GM23338 (cell line): Measurements from ENCODE around the gene TRIB2. TPM values are rescaled to one million over a fixed set of nuclear protein-coding genes. Genes with fewer than 3 reads are reported as not detected.

ENCODE experiments used
- ATAC-seq: fragments of 200-7000 bp; cut with Tn5 transposase; 3 replicates; pipeline ENCODE4 v1.9.1; 2020
- DNase-seq: peaks from one replicate; pipeline ENCODE4 v3.0.0-alpha.2; 2015; ENCODE audit warnings: low spot score
- H2AFZ ChIP-seq: fragments of 200-600 bp; sonication (generic); 2 replicates; pipeline ENCODE4 v1.8.0; 2016; ENCODE audit warnings: antibody characterized with exemption, mild to moderate bottlenecking, moderate library complexity
- H3F3A ChIP-seq: fragments of 200-600 bp; sonication (generic); replicated peaks from 2 replicates; pipeline ENCODE4 v1.8.0; 2017; ENCODE audit warnings: antibody characterized with exemption, mixed run types, low read depth
- H3K27ac ChIP-seq: fragments of 200-600 bp; sonication (generic); 2 replicates; pipeline ENCODE4 v1.6.1; 2016; ENCODE audit warnings: low read depth
- H3K27me3 ChIP-seq: fragments of 200-600 bp; sonication (generic); 2 replicates; pipeline ENCODE4 v1.8.0; 2016; ENCODE audit warnings: mild to moderate bottlenecking, mixed run types, moderate library complexity; ENCODE audit not compliant: insufficient read depth
- H3K36me3 ChIP-seq: fragments of 200-600 bp; sonication (generic); 2 replicates; pipeline ENCODE4 v1.8.0; 2016; ENCODE audit warnings: mild to moderate bottlenecking; ENCODE audit not compliant: insufficient read depth
- H3K4me1 ChIP-seq: fragments of 200-600 bp; sonication (generic); 2 replicates; pipeline ENCODE4 v1.8.0; 2016; ENCODE audit warnings: mild to moderate bottlenecking, moderate library complexity; ENCODE audit not compliant: insufficient read depth
- H3K4me2 ChIP-seq: fragments of 200-600 bp; sonication (generic); 2 replicates; pipeline ENCODE4 v1.7.1; 2017; ENCODE audit warnings: mixed run types
- H3K4me3 ChIP-seq: fragments of 200-600 bp; sonication (generic); 2 replicates; pipeline ENCODE4 v1.6.1; 2016; ENCODE audit warnings: mixed run types
- H3K79me2 ChIP-seq: fragments of 200-600 bp; sonication (generic); replicated peaks from 2 replicates; pipeline ENCODE4 v1.8.0; 2017; ENCODE audit warnings: mild to moderate bottlenecking; ENCODE audit not compliant: insufficient read depth
- H3K9me2 ChIP-seq: fragments of 200-600 bp; sonication (generic); 2 replicates; pipeline ENCODE4 v1.8.0; 2017; ENCODE audit not compliant: insufficient read depth
- H4K20me1 ChIP-seq: fragments of 200-600 bp; sonication (generic); replicated peaks from 2 replicates; pipeline ENCODE4 v1.8.0; 2017; ENCODE audit warnings: mild to moderate bottlenecking; ENCODE audit not compliant: insufficient read depth
- H3K27ac Mint-ChIP-seq: 2 replicates; pipeline ENCODE4 v1.8.0; 2020; ENCODE audit warnings: inconsistent platforms, mild to moderate bottlenecking, moderate library complexity, mixed read lengths
- H3K27me3 Mint-ChIP-seq: 3 replicates; pipeline ENCODE4 v1.8.0; 2022; ENCODE audit warnings: low read depth, mild to moderate bottlenecking, moderate library complexity, mixed read lengths, inconsistent platforms; ENCODE audit not compliant: insufficient read depth, poor library complexity
- H3K36me3 Mint-ChIP-seq: 3 replicates; pipeline ENCODE4 v1.8.0; 2021; ENCODE audit warnings: low read depth, mild to moderate bottlenecking, inconsistent platforms, moderate library complexity, mixed read lengths
- H3K4me1 Mint-ChIP-seq: 3 replicates; pipeline ENCODE4 v1.8.0; 2020; ENCODE audit warnings: mild to moderate bottlenecking, inconsistent platforms, mixed read lengths
- H3K4me3 Mint-ChIP-seq: 3 replicates; pipeline ENCODE4 v1.8.0; 2021; ENCODE audit warnings: moderate library complexity, mild to moderate bottlenecking, inconsistent platforms, mixed read lengths
- H3K9me3 Mint-ChIP-seq: 3 replicates; pipeline ENCODE4 v1.8.0; 2020; ENCODE audit warnings: moderate library complexity, mild to moderate bottlenecking, inconsistent platforms, mixed read lengths
- CTCF ChIP-seq, 2 experiments: fragments of 200-600 bp in 1 of 2; sonication (generic) in 1 of 2; conservative IDR thresholded peaks; 2 replicates each; pipeline versions ENCODE4 v1.5.1 to v1.6.1; 2016 to 2017; ENCODE audit warnings: antibody characterized with exemption in 2 of 2, low read depth in 2 of 2, mild to moderate bottlenecking in 2 of 2, moderate library complexity in 1 of 2
- EZH2 ChIP-seq: fragments of 200-600 bp; sonication (generic); IDR thresholded peaks from one replicate; pipeline ENCODE4 v1.8.0; 2017; ENCODE audit warnings: antibody characterized with exemption, mild to moderate bottlenecking, low read depth; ENCODE audit not compliant: unreplicated experiment
- EZH2phosphoT487 ChIP-seq: fragments of 200-600 bp; sonication (generic); IDR thresholded peaks from one replicate; pipeline ENCODE4 v1.8.1; 2018; ENCODE audit warnings: antibody characterized with exemption; ENCODE audit not compliant: unreplicated experiment
- JUNB ChIP-seq: IDR thresholded peaks from one replicate; pipeline ENCODE4 v1.6.1; 2016; ENCODE audit warnings: antibody characterized with exemption; ENCODE audit not compliant: unreplicated experiment
- POLR2AphosphoS5 ChIP-seq: IDR thresholded peaks from 2 replicates; pipeline ENCODE4 v1.6.1; 2016; ENCODE audit warnings: antibody characterized with exemption, low read depth
- REST ChIP-seq: IDR thresholded peaks from one replicate; pipeline ENCODE4 v1.6.1; 2018; ENCODE audit warnings: antibody characterized with exemption; ENCODE audit not compliant: unreplicated experiment
- ZNF114 ChIP-seq: fragments of 250-450 bp; sonication (Bioruptor Pico); IDR thresholded peaks from 2 replicates; pipeline ENCODE4 v1.5.0; 2020; ENCODE audit warnings: mild to moderate bottlenecking, moderate library complexity
- ZNF462 ChIP-seq: fragments of 250-450 bp; sonication (Bioruptor Pico); IDR thresholded peaks from 2 replicates; pipeline ENCODE4 v1.5.0; 2020; ENCODE audit warnings: mild to moderate bottlenecking, moderate library complexity
- polyA plus RNA-seq: library from polyadenylated mRNA; unstranded; fragments of >200 nt; fragmentation: Nextera tagmentation; extraction: Ambion mirVana; gene quantifications from 2 replicates; pipeline ENCODE4 v1.2.1, GENCODE V29; 2016
- total RNA-seq: library from RNA; depleted of rRNA; stranded (reverse); fragments of >200 nt; shearing (Covaris generic); gene quantifications from 2 replicates; pipeline ENCODE4 v1.2.3, GENCODE V29; 2014

TRIB2 gene
- total and polyA plus RNA-seq, 2 experiments from 2014 or later = 40.3 to 109 TPM

- ATAC-seq = no peak
- peak; percentile 29 for DNase-seq
Measured at GRCh38 chr2:12714391-12715221, 2.1 kb upstream of the TRIB2 start.

More at GRCh38 chr2:12714391-12715221, 2.1 kb upstream of the TRIB2 start:
- H3K4me3 ChIP-seq = no peak overlapping the region
- H4K20me1 ChIP-seq = peaks cover under 1% of the 10 kb centered on the region; the same call in 1 of the 2 replicates
- peaks cover 18% of the 10 kb centered on the region for H3K79me2 ChIP-seq
- Mint-ChIP-seq H3K36me3 (peaks cover 11% of the 10 kb centered on the region; the same call in 2 of the 3 replicates), H3K4me3 (no peak overlapping the region; the same call in 2 of the 3 replicates), H3K4me1 (peaks cover 18% of the 10 kb centered on the region), H3K27me3 (peaks cover 13% of the 10 kb centered on the region), H3K9me3 (peaks cover 3% of the 10 kb centered on the region; the same call in 2 of the 3 replicates), H3K27ac (no peak overlapping the region)
- no peaks in the 10 kb centered on the region for H3F3A ChIP-seq
- H3K4me2 ChIP-seq = peak overlapping the region; percentile 88
- TF ChIP-seq JUNB (no peak), ZNF114 (no peak), ZNF462 (CRISPR knock-in tag) (no peak), REST (no peak), CTCF (conservative IDR thresholded peaks at IDR 0.05; ENCODE audit: low read depth in 2 of 2) (no peak), EZH2phosphoT487 (no peak), POLR2AphosphoS5 (no peak), EZH2 (no peak)
- no peak overlapping the region for H3K27ac ChIP-seq
- H3K4me1 ChIP-seq = peaks cover 16% of the 10 kb centered on the region
- no peaks in the 10 kb centered on the region for H3K36me3 ChIP-seq
- H2AFZ ChIP-seq = no peak overlapping the region
- peaks cover 8% of the 10 kb centered on the region for H3K9me2 ChIP-seq
- H3K27me3 ChIP-seq = peaks cover 19% of the 10 kb centered on the region
